GM21381 (cell line): ENCODE data around the gene LLGL2.

ENCODE experiments used
- ATAC-seq: cut with Tn5 transposase; IDR thresholded peaks from one replicate; pipeline ENCODE4 v1.9.1; 2021; ENCODE audit warnings: mild to moderate bottlenecking, moderate library complexity; ENCODE audit not compliant: unreplicated experiment

Gene LLGL2

DNA sequence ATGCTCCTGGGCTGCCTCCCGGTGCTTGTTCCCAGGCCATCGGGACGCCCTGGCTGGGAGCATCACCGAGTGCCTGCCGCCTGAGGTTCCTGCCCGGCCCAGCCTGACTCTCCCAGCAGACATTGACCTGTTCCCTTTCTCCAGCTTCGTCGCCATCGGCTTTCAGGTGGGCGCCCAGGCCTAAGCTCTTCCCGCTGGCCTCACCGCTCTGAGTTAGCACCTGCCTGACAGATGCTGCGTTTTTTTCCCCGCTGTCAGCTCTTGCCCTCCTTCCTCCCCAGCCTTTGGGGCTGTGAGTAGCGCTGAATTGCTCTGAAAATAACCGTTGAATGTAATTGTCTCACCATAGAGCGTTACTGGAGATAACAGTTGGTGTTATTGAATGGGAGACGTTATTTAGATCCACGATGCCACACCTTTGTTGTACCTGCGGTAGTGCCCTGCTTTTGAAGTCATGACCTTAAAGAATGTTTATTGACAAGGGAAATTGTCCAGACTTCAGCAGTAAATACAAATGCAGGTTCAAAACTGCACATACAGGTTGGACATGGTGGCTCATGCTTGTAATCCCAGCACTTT, 86.4 kb downstream of the LLGL2 start:
- no peak for ATAC-seq

DNA sequence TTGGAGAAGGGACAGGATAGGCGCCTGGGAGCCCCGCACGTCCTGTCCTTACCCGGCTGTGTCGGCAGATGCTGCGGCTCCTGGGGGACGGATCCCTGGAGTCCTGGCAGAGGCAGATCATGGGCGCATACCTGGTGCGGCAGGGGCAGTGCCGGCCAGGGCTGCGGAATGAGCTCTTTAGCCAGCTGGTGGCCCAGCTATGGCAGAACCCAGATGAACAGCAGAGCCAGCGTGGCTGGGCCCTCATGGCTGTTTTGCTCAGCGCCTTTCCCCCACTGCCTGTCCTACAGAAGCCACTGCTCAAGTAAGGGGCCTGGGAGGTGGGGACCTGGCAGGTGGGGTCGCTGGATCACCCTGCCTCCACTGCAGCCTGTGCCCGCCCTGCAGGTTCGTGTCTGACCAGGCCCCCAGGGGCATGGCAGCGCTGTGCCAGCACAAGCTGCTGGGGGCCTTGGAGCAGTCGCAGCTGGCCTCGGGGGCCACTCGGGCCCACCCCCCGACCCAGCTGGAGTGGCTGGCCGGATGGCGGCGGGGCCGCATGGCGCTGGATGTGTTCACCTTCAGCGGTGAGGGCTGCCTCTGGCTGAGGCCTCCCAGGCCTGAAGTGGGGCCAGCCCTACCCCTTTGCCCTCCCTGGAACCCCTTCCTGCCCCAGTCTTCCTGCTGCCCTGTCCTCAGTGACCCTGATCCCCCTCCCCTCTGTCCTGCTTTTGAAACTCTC, 87.6 kb downstream of the LLGL2 start:
- ATAC-seq: no peak

DNA sequence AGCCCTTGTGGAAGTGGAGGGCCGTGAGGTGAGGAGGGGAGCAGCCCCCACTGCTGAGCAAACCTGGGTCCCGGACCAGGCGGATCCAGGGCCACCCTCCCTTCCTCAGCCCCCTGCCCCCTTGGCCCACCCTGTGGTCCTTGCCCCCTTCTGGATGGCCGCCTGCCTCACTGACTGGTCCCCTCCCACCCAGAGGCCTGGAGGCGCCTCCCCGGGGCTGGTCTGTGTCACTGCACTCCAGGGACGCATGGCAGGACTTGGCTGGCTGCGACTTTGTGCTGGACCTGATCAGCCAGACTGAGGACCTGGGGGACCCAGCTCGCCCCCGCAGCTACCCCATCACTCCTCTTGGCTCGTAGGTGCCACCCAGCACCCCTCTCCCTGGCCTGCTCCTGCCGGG, 88.5 kb downstream of the LLGL2 start:
- ATAC-seq: no peak

DNA sequence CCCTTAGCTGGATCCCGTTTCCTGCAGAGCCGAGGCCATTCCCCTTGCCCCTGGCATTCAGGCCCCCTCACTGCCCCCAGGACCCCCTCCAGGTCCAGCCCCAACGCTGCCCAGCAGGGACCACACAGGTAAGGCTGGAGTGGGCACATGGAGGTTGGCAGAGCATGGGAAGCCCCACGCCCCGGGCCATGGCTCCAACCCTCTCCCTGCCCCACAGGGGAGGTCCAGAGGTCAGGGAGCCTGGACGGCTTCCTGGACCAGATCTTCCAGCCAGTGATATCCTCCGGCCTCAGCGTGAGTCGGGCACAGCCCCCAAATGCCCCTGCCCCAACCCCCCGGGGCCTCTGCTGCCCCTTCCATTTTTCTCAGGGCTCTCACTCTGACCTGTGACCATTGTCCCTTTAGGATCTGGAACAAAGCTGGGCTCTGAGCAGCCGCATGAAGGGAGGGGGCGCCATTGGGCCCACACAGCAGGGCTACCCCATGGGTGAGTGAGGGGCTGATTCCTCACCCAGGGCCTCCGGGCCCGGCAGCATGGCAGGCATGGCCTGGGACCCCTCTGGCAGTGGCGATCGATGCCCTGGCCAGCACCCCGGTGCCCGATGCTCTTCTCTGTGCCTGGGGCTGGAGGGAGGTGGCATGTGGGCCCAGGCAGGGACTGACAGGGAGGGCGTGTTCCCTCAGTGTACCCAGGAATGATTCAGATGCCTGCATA, 89.2 kb downstream of the LLGL2 start:
- no peak for ATAC-seq

DNA sequence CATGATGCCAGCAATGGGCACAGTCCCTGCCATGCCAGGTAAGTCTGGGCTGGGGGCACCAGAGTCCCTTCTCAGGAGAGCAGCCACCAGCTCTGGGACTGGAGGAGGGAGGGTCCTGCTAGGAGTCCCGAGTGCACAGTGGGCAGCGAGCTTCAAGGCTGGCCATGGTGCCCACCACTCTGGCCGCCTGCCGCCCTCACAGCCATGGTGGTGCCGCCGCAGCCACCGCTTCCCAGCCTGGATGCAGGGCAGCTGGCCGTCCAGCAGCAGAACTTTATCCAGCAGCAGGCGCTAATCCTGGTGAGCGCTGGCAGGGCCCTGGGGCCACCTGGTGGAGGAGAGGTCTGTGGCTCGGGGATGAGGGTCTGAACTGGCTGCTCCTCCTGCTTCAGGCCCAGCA, 89.8 kb downstream of the LLGL2 start:
- no peak for ATAC-seq

DNA sequence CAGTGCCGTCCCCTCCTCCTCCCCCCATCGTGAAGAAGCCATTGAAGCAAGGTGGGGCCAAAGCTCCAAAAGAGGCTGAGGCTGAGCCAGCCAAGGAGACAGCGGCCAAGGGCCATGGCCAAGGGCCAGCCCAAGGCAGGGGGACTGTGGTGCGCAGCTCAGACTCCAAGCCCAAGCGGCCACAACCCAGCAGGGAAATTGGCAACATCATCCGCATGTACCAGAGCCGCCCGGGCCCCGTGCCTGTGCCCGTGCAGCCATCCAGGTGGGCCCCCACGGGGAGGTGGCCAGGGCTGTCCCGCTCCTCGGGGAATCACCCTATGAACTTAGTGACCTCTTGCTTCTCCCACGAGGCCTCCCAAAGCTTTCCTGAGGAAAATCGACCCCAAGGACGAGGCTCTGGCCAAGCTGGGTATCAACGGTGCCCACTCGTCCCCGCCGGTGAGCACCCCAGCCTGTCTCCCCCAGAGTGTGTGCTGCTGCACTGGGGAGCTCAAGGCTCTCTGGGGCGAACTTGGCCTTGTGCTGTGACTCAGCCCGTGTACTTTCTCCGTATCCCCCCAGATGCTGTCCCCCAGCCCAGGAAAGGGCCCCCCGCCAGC, 91.1 kb downstream of the LLGL2 start:
- no peak for ATAC-seq

DNA sequence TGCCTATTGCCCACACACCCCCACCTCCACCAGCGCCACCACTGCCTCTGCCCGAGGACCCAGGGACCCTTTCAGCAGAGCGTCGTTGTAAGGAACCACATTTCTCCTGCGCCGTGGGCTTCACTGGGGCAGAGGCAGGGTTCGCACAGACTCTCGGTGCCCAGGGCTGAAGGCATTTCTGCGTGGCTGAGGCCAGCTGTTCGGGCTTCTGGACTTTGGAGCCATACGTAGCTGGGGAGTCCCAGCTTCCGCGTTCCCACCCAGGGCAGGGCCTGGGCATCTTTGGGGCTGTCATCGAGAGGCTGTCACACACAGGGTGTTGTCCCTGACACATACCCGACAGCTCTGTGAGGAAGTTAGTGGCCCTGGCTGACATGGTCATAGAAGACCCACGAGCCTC, 91.7 kb downstream of the LLGL2 start:
- no peak for ATAC-seq

DNA sequence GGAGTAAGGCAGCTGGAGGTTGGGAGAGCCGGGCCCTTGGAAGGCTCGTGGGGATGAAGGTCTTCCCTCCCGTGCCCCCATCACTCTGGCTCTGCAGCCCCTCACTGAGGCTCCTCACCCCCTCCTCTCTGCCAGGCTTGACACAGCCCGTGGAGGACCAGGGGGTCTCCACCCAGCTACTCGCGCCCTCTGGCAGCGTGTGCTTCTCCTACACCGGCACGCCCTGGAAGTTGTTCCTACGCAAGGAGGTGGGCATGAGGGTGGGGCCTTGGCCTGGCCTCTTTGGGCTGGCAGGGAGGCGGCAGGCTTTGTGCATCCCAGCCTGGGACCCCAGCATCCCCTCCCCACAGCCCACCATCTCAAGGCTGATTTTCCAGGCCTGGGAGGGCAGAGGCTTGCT, 92.2 kb downstream of the LLGL2 start:
- ATAC-seq: no peak

DNA sequence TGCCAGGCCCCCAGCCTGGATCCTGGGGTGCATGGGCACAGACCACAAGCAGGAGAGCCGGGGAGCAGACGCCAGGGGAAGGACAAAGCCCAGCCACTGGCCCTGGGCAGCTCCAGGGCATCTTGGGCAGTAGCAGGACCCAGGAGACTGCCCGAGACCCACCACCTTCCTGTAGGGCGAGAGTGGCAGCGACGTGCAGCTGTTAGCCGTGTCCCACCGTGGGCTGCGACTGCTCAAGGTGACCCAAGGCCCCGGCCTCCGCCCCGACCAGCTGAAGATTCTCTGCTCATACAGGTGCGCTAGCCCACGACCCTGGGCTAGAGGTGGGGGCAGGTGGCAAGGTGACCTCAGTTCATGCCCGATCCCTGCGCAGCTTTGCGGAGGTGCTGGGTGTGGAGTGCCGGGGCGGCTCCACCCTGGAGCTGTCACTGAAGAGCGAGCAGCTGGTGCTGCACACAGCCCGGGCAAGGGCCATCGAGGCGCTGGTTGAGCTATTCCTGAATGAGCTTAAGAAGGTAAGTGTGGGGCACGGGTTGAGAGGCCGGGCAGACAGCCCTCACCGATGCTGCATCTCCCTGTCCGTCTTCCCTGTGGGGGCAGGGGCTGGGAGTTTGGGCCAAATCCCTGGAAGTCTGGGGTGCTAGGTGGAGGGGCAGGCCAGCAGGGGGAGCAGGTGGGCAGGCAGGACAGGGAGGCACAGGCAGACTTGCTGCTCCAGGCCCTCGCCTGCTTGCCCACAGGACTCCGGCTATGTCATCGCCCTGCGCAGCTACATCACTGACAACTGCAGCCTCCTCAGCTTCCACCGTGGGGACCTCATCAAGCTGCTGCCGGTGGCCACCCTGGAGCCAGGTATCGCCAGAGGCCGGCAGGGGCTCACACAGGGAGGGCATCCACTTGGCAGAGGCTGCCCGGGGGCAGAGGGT, 94.3 kb downstream of the LLGL2 start:
- no peak for ATAC-seq

DNA sequence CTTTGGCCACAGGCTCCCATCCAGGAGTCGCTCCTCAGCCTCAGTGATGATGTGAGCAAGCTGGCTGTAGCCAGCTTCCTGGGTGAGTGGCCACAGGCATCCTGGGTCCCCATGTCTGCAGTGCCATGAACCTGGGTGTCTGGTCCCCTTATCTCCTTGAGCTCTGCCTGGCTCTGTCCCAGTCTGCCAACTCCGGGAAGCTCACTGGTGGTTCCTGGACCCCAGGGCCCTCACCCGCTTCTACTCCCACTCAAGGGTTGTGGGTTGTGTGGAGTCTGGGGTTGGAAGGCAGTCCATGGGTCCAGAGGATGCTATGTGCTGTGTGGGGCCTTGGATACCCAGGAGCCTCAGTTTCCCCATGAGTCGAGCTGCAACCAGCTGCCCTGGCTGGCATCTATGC, 96.0 kb downstream of the LLGL2 start:
- no peak for ATAC-seq

DNA sequence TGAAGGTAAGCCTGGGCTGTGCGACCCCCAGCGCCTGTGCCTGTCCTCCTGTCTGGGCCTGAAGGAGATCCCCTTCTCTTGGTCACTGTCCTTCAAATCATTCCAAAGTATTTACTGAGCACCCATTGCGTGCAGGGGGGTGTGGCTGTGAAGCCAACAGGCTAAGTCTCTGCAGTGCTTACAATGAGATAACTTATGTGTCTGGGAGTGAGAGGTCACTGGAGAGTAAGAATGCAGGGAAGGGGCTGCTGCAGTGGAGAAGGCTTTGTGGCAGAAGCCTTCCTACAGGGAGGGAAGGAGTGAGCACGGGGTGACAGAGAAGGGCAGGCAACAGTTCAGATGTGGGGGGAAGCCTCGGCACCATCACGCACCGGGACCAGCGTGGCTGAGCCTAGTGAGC, 96.6 kb downstream of the LLGL2 start:
- no peak for ATAC-seq

DNA sequence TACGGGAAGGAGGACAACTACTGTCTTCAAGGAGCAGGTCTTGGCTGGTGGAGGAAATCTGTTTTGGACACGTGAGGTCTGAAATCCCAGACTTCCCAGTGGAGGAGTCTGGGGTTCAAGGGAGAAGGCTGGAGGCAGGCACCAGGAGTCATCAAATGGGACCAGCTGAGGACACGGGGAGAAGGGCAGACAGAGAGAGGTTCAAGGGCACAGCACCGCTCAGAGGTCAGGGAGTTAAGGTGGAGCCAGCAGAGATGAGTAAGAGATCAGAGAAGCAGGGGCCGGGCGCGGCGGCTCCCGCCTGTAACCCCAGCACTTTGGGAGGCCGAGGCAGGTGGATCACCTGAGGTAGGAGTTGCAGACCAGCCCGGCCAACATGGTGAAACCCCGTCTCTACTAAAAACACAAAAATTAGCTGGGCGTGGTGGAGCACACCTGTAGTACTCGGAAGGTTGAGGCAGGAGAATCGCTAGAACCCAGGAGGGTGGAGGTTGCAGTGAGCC, 97.3 kb downstream of the LLGL2 start:
- ATAC-seq: no peak

DNA sequence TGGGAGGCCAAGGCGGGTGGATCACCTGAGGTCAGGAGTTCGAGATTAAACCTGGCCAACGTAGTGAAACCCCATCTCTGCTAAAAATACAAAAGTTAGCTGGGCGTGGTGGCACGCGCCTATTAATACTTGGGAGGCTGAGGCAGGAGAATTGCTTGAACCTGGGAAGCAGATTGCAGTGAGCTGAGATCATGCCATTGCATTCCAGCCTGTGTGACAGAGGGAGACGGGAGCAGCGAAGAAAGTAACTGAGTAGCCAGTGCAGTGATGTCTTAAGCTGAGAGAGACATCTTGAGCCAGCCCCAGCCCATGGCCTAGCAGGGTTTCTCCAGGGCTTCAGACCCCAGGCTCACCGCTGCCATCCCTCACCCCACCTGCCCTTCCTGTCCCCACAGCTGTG, 97.9 kb downstream of the LLGL2 start:
- ATAC-seq: no peak

DNA sequence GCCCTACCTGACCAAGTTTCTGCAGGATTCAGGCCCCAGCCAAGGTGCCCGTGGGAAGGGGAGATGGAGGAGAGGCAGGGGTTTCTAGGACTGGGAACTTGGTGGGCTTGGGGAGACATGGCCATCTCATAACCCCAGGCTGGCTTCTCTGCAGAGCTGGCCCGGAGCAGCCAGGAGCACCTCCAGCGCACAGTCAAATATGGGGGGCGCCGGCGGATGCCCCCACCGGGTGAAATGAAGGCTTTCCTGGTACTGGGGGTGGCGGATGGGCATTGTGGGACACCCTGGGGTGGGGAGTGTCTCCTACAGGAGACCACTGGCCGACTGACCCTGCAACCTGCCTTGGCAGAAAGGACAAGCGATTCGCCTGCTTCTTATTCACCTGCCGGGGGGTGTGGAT, 98.5 kb downstream of the LLGL2 start:
- no peak for ATAC-seq
